ENCODE data around the gene PITPNB. TPM values are rescaled to one million over a fixed set of nuclear protein-coding genes. Genes with fewer than 3 reads are reported as not detected.

The PITPNB gene
- total and polyA plus RNA-seq, 7 donors: 20.4 to 135 (median 79.9) TPM

GRCh38 chr22:27903805-27904473, 15.1 kb downstream of the PITPNB start:
- no peak for TF ChIP-seq EP300 (IDR thresholded peaks at IDR 0.05)
- TF ChIP-seq POLR2A (IDR thresholded peaks at IDR 0.05): no peak
- TF ChIP-seq CTCF (IDR thresholded peaks at IDR 0.05): no peak
- no peak for TF ChIP-seq POLR2AphosphoS5 (IDR thresholded peaks at IDR 0.05)
- DNase-seq: no peak
- no peaks in the 10 kb centered on the region for H3K9me3 ChIP-seq
- H3K27ac ChIP-seq: no peak overlapping the region
- no peaks in the 10 kb centered on the region for H3K27me3 ChIP-seq
- H3K4me1 ChIP-seq: peaks cover 0 to 23% (median 5%) of the 10 kb centered on the region in 4 donors
- intact Hi-C loops (cut with DNase I): no loop called here
- no peak overlapping the region for H3K4me3 ChIP-seq
- 72 to 80% methylated on average over 3 of the region's 3 CpGs for WGBS, 2 donors
- H3K36me3 ChIP-seq: peaks cover 0 to 26% (median 5%) of the 10 kb centered on the region in 4 donors

GRCh38 chr22:27900153-27900552, 18.9 kb downstream of the PITPNB start:
- H3K36me3 ChIP-seq: peaks cover 0 to 55% (median 23%) of the 10 kb centered on the region in 4 donors
- no peaks in the 10 kb centered on the region for H3K9me3 ChIP-seq
- intact Hi-C loops (cut with DNase I): no loop called here
- H3K4me3 ChIP-seq: no peak overlapping the region
- peaks cover 0 to 13% (median 0%) of the 10 kb centered on the region in 4 donors for H3K4me1 ChIP-seq
- TF ChIP-seq EP300 (IDR thresholded peaks at IDR 0.05) (no peak), POLR2A (IDR thresholded peaks at IDR 0.05) (no peak), POLR2AphosphoS5 (IDR thresholded peaks at IDR 0.05) (no peak), CTCF (IDR thresholded peaks at IDR 0.05) (no peak)
- no peaks in the 10 kb centered on the region for H3K27me3 ChIP-seq
- no peak overlapping the region for H3K27ac ChIP-seq
- DNase-seq: no peak
- 94 to 99% methylated on average over 1 of the region's 1 CpG for WGBS, 2 donors

- no peak for DNase-seq
- H3K27me3 ChIP-seq: no peaks in the 10 kb centered on the region
- TF ChIP-seq POLR2A (IDR thresholded peaks at IDR 0.05) (no peak), EP300 (IDR thresholded peaks at IDR 0.05) (no peak), CTCF (IDR thresholded peaks at IDR 0.05) (no peak), POLR2AphosphoS5 (IDR thresholded peaks at IDR 0.05) (no peak)
- intact Hi-C loops (cut with DNase I): no loop called here
- 88% methylated on average over 6 of the region's 6 CpGs for WGBS, 2 donors
- no peak overlapping the region for H3K27ac ChIP-seq
- no peaks in the 10 kb centered on the region for H3K9me3 ChIP-seq
- H3K4me3 ChIP-seq: no peak overlapping the region
- H3K4me1 ChIP-seq: peaks cover 0 to 9% (median 0%) of the 10 kb centered on the region in 4 donors
- peaks cover 0 to 91% (median 31%) of the 10 kb centered on the region in 4 donors for H3K36me3 ChIP-seq
Measured at GRCh38 chr22:27896245-27896644, 22.8 kb downstream of the PITPNB start.

- Histone ChIP-seq H3K27ac (no peak overlapping the region), H3K36me3 (peaks cover 0 to 92% (median 32%) of the 10 kb centered on the region in 4 donors), H3K4me1 (peaks cover 0 to 9% (median 0%) of the 10 kb centered on the region in 4 donors), H3K9me3 (no peaks in the 10 kb centered on the region), H3K27me3 (no peaks in the 10 kb centered on the region), H3K4me3 (no peak overlapping the region)
- DNase-seq: no peak
- 29 to 64% methylated on average over 4 of the region's 4 CpGs for WGBS, 2 donors
- intact Hi-C loops (cut with DNase I): no loop called here
- TF ChIP-seq EP300 (IDR thresholded peaks at IDR 0.05) (no peak), POLR2AphosphoS5 (IDR thresholded peaks at IDR 0.05) (no peak), CTCF (IDR thresholded peaks at IDR 0.05) (no peak), POLR2A (IDR thresholded peaks at IDR 0.05) (no peak)
Measured at GRCh38 chr22:27895600-27895999, 23.5 kb downstream of the PITPNB start.

Measured in sigmoid colon (tissue), 7 donors.